GM21619 (cell line): Measurements from ENCODE around the gene DUSP28.
"Not testable (repeated sequence)": the region's sequence is repeated elsewhere in the genome, so short reads cannot be mapped to it uniquely, and the experiment has no call there.

Experiments used
- ATAC-seq: cut with Tn5 transposase; IDR thresholded peaks from one replicate; pipeline ENCODE4 v1.9.1; 2021; ENCODE audit not compliant: unreplicated experiment

The DUSP28 gene

GRCh38 chr2:240559286-240559685 is 871 bp upstream of the DUSP28 start:
- ATAC-seq: no peak

GRCh38 chr2:240560480-240561324 is 545 bp downstream of the DUSP28 start:
- peak; percentile 47 for ATAC-seq

- peak; percentile 3 for ATAC-seq
Observed at GRCh38 chr2:240561325-240561971, 1.3 kb downstream of the DUSP28 start.

- not testable (repeated sequence) for ATAC-seq
Observed at GRCh38 chr2:240563231-240563630, 3.1 kb downstream of the DUSP28 start.

GRCh38 chr2:240563951-240564560 is 3.9 kb downstream of the DUSP28 start:
- no peak for ATAC-seq

- no peak for ATAC-seq
Observed at GRCh38 chr2:240564561-240565332, 4.6 kb downstream of the DUSP28 start.

GRCh38 chr2:240565333-240566202 is 5.4 kb downstream of the DUSP28 start:
- ATAC-seq: peak; percentile 32

- ATAC-seq: peak; percentile 44
Observed at GRCh38 chr2:240566203-240567136, 6.3 kb downstream of the DUSP28 start.

GRCh38 chr2:240567137-240567871 is 7.1 kb downstream of the DUSP28 start:
- ATAC-seq: no peak

- ATAC-seq: peak; percentile 19
Observed at GRCh38 chr2:240567872-240568677, 7.9 kb downstream of the DUSP28 start, which contains the start of gene RNPEPL1. Gene RNPEPL1, plus strand, starts transcription at chr2:240568484. Its CDS starts 103 bp downstream, at chr2:240568587.

GRCh38 chr2:240568678-240569522 is 8.7 kb downstream of the DUSP28 start:
- ATAC-seq: peak; percentile 3

GRCh38 chr2:240569523-240569997 is 9.4 kb downstream of the DUSP28 start:
- ATAC-seq: no peak

- ATAC-seq: no peak
Observed at GRCh38 chr2:240569998-240570530, 9.9 kb downstream of the DUSP28 start.

GRCh38 chr2:240570531-240571313 is 10.6 kb downstream of the DUSP28 start:
- ATAC-seq: no peak

- ATAC-seq: no peak
Observed at GRCh38 chr2:240571314-240571973, 11.3 kb downstream of the DUSP28 start.
